HG02938 (cell line): ENCODE results near the gene SAA4.
"Not testable (repeated sequence)": the region's sequence is repeated elsewhere in the genome, so short reads cannot be mapped to it uniquely, and the experiment has no call there.

ENCODE experiments used
- ATAC-seq: cut with Tn5 transposase; IDR thresholded peaks from one replicate; pipeline ENCODE4 v1.9.1; 2021; ENCODE audit warnings: mild to moderate bottlenecking, moderate library complexity; ENCODE audit not compliant: unreplicated experiment

SAA4 gene

DNA sequence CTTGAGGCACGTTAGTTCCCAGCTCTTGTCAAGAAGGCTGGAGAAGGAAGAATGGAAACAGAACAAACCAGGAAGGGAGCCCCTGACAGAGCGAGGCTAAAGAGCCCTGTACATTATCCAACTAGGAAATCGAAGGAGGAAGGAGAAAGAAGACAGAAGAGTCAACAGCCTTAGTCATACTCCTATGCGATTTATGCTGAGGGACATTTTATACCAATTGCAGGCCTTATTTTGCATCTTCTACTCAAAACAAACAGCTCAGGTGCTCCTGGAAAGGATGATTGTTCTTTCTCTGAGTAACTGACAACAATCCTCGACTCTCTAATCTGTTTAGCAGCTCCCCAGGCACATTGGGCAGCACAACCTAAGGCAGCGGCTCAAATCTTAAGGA lies 10.6 kb upstream of the SAA4 start:
- ATAC-seq, result not testable (repeated sequence)

DNA sequence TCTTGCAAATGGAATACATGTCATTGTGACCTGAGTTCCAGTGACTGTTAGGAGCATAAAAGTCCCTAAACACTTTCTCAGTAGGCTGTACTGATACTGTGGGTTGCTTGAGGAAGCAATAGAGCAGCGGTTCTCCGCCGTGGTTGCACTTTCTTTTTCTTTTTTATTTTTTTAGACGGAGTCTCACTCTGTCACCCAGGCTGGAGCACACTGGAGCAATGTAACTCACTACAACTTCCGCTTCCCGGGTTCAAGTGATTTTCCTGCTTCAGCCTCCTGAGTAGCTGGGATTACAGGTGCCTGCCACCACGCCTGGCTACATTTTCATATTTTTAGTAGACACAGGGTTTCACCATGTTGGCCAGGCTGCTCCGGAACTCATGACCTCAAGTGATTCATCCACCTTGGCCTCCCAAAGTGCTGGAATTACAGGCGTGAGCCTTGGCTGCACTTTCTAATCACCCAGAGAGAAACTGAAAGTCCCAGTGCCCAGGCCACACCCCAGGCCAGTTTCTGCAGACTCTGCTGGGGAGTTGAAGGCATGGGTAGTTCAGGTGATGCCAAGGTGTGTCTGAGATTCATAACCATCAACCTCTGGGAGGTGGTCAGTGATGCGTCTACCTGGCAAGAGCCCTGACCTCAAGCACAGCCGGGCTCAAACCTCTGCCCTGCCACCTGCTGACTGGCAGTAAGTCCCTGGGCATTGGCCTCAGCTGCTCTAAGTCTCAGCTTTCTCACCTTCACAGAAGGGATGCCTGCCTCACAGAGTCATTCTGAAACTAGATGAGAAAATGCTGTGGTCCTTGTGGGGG lies 10.0 kb upstream of the SAA4 start:
- ATAC-seq, result peak; percentile 82

DNA sequence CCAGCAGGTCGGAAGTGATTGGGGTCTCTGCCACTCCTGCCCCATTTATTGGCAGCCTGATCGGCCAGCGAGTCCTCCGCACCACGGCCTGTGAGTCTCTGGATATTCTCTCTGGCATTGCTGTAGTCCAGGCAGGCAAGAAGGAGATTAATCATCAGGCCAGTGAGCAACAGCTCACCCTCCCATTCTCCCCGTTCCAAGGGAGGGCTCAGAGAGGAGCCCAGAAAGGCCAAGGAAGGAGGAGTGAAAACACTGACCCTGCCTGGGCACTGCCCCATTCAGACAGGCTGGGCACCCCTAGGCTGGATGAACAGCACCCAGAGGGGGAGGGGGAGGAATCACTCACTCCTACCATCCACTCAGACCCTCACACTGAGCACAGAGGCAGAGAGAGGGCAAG lies 8.8 kb upstream of the SAA4 start:
- ATAC-seq, result no peak

DNA sequence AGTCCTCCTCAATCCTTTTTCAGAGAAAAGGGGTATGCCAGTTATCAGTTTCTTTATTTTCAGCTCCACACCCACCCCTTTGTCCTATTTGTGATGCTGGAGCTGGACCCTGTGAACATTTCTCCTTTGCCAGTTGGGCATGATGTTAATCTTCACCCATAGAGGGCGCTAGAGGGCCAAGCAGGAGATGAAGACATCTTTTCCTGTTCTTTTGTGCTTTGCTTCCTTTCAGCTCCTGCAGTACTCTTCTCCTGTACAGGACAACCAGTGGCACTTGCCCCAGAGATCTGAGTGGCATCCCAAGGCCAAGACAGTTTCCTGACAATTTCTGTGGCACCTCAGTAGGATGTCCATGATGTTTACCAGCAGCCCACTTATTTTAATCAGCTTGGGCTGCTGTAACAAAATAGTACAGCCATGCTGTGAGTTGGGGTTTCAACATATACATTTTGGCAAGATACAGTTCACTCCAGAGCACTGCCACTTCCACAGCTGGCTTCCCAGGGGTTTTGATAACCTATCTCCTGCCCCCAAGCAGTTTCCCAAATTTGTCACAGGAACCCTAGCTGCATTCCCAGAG lies 7.3 kb upstream of the SAA4 start:
- ATAC-seq, result no peak

DNA sequence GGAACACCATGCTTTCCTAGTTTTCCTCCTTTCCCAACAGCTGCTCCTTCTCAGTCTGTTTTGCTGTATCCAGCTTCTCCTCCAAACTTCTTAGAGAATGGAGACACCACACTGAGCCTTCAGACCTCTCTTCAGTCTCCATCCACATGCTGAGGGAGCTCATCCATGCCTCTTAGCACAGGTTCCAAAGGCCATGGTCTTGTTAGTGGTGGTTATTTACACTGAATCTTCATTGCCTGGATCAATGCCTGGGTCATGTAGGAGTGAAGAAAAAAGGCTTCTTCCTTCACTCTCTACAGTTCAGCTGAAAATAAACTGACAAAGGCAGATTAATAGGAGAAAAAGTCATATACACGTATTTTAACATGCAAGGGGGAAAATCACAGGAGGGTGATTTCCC lies 3.1 kb upstream of the SAA4 start:
- ATAC-seq, result no peak

DNA sequence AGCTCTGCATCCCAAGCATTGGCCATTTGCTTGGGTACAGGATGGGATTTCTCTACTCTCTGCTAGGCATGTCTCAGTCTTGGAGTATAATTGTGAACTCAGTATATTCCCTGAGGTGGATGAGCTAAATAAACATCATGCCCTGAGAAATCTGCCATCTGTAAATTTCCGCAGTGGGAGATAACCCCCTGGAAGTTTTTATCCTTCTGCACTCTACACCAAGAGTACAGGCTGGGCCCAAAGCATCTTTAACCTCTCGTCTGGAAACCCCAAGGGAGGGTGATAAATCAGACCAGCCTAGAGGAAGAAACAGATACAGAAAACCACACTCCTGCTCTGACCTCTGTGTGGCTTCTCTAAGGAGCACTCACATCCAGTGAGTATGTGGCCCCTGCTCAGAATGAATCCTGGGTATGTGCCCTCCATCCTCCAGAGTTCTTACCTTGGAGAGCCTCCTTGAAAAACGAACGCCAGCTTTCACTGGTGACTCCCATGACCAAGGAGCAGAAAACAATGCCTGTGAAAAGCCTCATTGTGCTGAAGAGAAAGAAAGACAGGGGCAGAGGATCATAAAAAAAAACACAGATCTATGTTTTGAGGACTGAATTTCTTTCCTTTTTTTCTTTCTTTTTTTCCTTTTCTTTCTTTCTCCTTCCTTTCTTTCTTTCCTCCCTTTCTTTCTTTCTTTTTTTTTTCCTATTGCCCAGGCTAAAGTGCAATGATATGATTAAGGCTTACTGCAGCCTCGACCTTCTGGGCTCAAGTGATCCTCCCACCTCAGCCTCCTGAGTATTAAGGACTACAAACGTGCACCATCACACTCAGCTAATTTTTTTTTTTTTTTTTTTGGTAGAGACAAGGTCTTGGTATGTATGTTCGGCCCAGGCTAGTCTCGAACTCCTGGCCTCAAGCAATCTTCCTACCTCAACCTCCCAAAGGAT lies 938 bp downstream of the SAA4 start:
- ATAC-seq, result no peak

DNA sequence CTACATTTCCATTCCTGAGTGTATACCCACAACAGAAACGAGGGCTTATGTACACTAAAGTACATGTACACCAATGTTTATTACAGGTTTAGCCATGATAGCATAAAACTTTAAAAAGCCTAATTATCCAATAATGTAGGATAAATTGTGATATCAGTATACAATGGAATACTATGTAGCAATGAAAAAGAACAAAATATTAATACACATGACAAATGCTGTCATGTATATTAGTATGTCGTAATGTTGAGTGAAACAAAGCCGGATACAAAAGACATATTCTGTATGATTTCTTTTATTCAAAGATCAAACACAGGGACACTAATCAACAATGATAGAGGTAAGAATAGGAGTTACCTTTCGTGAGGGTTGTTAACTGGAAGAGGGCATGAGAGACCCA lies 2.7 kb downstream of the SAA4 start:
- no peak for ATAC-seq

DNA sequence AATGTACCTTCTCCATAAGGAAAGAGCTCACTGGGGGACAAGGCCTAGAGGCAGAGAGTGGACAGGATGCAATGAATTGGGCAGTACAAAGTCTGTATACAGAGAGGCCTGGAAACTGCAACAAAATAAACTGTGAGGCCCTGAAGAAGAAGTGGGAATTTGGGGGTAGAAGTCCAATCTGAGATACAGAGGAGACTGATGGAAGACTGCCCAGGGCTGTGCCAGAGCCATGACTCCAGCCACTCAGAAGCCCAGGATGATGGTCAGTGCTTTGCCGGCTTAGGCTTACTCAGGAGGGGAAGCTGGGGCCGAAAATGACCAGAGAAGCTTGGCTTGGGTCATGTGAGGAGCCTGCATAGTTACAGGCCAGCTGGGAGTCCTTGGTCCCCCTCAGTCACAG lies 5.7 kb downstream of the SAA4 start:
- ATAC-seq, result no peak

DNA sequence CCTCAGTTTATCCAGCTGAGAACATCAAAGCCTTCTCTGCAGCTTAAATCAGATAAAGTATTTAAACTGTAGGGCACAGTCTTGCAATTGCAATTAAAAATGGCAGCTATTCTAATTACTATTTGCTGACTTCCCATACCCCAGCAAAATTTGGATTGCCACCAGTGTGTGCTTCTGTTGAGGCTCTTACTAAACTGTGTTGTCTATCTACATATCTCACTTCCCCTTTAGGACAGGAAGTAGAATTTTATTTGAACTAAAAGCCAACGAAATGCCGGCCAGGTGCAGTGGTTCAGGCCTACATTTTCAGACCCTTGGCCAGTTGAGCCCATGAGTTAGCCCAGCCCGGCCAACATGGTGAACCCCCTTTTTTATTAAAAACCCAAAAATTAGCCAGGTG lies 7.1 kb downstream of the SAA4 start:
- ATAC-seq, result peak; percentile 97

DNA sequence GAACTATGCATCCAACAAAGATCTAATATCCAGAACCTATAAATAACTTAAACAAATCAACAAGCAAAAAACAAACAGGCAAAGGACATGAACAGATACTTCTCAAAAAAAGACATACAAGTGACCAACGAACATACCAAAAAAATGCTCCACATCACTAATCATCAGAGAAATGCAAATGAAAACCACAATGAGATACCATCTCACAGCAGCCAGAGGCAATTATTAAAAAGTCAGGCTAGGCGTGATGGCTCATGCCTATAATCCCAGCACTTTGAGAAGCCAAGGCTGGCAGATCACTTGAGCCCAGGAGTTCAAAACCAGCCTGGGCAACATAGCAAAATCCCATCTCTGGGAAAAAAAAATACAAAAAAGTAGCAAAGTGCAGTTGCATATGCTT lies 10.7 kb downstream of the SAA4 start:
- ATAC-seq, result no peak

DNA sequence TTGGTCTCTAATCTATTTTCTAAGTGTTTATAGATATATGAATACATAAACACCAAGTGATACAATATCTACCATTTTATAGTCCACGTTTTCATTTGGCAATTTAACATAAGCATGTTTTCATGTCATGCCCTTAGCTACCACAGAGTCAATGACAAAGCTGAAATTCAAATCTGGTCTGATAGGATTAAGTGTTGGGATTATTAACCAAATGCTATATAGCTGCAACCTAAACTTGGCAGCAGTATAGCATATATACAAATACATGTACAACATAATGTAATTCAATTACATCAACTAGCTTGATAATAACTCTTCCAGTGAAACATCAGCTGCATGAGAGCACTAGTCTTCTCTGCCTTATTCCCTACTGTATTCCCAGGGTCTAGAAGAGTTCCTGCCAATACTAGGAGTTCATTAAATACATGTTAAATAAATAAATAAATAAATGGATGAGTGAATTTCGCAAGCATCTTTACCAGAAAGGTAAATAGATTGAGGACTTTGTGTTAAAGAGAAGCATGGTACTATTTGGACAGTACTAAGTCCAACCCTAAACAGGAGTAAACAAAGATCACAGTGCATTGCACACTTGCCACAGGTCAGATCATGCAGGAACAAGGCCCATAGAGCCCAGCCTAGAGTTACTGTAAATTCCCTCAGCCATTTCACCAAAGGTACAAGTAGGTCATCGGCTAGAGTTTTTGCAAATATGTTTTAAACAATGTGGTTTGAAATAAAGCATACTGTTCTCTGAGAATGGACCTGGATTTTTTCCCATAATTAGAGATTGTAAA lies 12.8 kb downstream of the SAA4 start:
- no peak for ATAC-seq

DNA sequence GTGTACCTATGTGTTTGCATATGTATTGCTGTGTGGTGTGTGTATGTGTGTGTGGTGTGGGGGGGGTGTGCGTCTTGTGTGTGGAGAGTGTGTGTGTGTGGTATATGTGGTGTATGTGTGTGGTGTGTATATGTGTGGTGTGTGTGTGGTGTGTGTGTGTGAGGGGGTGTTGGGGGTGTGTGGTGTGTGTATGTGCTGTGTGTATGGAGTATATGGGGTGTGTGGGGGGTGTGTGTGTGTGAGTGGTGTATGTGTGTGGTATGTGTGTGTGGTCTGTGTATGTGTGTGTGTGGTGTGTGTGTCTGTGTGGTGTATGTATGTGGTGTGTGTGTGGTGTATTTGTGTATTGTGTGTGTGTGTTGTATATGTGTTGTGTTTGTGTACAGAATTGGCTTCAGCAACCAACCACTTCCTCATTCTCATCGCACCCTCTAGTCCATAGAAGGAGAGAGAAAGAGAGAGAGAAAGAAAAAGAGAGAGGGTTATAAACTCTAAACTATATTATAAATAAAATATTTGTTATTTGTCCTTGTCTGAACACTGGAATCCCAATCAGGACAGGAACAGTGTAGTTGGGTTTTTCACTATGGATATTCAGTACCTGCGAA lies 13.7 kb downstream of the SAA4 start:
- no peak for ATAC-seq

DNA sequence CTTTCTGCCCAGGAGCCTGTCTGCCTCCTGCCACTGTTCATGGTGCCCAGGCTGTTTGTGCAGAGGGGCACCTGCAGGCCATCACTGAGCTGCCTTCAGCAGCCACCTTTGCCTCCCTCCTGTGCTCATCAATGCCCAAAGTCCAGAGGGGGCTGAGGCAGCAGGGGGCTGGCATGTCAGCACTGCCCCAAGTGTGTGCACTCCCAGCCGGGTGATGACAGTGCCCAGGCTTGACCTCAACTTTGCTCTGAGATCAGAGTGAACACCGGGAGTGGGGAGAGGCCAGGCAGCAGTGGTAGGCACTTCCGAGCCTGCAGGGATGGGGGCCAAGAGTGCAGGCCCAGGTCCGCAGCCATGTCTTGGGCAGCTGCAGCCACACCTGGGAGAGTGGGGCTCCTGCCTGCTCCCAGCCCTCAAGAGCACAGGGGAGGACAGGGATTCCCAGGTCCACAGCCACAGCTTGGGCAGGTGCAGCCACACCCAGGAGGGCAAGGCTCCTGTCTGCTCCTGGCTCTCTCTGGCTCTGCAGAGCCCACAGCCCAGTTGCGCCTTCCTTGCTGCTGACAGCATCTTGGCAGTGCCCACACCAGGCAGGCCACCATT lies 15.2 kb downstream of the SAA4 start:
- ATAC-seq, result no peak

DNA sequence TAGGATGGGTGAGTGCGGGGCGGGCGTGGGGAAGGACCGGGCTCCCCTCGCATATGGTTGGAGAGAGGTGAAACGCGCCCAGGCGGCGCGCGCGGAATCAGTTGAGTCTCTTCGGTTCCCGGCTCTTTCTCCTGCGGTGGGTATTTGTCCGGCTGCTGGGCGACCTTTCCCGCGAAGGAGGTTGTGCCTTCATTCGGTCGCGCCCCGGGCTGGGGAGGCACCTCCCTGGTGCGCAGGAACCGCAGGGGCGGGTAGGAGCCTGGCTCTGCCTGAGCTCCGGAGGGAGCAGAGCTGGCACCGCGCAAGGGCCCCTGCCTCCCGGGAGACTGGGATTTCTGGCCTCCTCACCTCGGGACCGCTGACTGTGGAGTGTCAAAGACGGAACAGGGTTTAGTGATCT lies 27.5 kb downstream of the SAA4 start:
- ATAC-seq, result no peak

DNA sequence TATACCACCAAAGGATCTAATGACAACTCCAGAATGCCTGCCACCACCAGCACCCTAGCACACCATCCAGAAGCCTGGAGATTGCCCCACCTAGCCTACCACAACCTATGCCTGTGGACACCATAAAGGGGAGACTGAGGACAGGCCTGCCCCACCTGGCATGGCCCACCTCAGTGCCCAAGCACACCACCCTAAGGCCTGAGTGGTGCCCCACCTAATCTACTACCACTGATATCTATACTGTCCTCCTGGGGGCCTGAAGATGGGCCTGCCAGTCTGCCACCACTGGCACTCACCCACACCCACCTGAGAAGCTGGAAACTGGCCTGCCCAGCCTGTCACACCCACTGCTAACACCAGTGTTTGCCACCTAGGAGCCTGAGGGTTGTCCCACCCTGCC lies 31.8 kb downstream of the SAA4 start:
- ATAC-seq, result no peak

DNA sequence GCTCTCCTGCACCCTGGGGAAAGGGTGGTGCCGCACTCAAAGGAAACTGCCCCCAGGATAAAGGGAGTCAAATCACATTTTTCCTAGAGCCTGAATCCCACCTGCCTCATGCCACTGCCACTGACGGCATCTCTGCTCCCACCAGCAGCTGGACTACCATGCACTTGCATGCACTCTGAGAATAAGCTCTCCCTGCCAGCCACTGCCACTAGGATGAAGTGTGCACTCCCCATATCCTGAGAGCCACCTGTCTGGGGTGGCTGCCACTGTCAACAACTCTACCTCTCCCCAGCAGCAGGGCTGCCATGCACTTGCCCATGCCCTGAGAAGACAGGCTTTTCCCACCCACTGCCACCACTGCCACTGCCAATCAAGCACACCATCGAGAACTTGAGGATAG lies 32.4 kb downstream of the SAA4 start:
- ATAC-seq, result no peak

DNA sequence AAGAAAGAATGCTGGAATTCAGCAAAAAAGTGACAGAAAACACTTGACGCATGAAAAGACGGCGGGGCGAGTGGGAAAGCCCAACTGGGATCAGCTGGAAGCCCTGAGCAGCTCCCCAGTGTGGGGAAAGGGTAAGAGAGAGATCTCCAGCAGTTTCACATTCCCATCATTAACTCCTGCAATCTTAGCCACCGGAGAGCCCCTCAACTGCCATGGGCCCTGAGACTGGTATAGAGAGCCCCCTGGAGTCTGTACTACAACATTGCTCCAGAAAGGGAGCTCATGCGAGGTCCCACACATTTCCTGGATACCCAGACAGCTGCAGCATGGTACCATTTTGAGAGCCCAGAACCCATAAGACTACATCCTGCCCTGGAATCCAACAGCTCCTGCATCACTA lies 32.9 kb downstream of the SAA4 start:
- no peak for ATAC-seq

DNA sequence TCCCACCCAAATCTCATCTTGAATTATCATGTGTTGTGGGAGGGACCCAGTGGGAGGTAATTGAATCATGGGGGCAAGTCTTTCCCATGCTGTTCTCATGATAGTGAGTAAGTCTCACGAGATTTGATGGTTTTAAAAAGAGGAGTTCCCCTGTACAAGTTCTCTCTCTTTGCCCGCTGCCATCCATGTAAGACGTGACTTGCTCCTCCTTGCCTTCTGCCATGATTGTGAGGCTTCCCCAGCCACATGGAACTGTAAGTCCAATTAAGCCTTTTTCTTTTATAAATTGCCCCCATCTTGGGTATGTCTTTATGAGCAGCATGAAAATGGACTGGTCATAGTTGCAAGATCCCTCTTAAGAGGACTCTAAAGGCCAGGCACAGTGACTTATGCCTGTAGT lies 38.9 kb downstream of the SAA4 start:
- ATAC-seq, result not testable (repeated sequence)

DNA sequence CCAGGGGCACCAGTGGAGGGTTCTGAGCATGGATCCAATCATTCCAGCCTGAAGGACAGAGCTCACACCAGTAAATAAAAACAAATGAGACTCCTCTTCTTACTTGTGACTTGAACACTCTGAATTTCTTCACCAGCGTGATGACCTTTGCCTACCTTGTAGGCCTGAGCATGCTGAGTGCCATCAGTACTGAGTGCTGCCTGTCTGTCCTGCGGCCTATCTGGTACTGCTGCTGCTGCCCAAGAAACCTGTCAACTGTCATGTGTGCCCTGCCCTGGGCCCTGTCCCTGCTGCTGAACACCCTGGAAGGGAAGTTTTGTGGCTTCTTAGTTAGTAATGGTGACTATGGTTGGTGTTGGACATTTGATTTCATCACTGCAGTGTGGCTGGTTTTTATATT lies 40.1 kb downstream of the SAA4 start:
- no peak for ATAC-seq

DNA sequence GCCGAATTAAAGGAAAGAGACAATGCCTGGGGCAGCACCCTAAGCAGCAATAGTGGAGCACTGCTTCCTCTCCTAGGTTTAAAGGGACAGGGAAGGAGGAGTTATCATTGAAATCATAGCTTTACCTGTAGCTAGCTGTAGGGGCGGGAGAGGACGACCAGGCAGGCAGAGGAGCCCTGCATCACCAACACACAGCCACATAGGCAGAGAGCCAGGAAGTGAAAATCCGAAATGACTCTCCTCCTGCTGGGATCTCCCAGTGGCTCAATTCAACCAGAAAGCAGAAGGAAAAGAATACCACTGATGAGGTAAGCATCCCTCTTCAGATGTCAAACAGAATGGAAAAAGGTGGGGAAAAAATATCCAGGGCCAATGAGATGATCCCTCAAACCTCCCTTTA lies 43.6 kb downstream of the SAA4 start:
- ATAC-seq, result no peak
